DMS153 treated with DMSO at 0.1 percent for 48 hours (cell line): ENCODE results near the gene PVR.
"Not testable (repeated sequence)": the region's sequence is repeated elsewhere in the genome, so short reads cannot be mapped to it uniquely, and the experiment has no call there.

ENCODE experiments used
- DNase-seq: peaks from one replicate; lab custom pipeline; 2025; ENCODE audit not compliant: unreplicated experiment; lab: John Stamatoyannopoulos, UW

Gene PVR

DNA sequence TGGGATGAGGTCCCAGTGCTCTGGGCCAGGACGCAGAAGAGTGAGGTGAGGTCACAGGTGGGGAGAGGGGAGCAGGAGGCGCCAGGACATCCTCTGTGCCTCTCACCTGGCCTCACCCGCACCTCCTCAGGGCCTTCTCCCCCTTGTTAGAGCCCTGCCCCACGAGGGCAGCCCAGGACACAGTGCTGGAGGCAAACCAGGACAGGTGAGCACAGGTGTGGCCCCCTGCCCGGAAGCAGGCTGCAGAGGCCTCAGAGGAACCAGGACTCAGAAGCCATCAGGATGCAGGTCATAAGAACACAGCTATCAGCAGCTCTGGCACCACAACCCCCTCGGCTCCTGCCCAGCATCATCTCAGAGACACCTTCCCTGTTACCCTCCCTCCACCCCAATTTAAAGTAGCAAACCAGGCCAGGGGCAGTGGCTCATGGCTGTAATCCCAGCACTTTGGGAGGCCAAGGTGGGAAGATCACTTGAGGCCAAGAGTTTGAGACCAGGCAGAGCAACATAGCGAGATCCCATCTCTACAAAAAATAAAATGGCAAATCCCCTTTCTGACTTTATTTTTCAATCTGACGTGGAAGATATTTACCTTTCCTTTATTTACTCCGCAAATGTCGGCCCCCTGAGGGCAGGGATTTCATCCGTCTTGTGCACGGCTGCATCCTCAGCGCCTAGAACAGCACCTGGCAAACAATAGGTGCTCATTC is 54.9 kb downstream of the PVR start, which contains the start of gene CEACAM16:
TSS of gene CEACAM16 (plus strand) at position 660 of the 710 bp plus-strand sequence. CDS start 2,306 bp downstream, outside the sequence.
- no peak for DNase-seq

DNA sequence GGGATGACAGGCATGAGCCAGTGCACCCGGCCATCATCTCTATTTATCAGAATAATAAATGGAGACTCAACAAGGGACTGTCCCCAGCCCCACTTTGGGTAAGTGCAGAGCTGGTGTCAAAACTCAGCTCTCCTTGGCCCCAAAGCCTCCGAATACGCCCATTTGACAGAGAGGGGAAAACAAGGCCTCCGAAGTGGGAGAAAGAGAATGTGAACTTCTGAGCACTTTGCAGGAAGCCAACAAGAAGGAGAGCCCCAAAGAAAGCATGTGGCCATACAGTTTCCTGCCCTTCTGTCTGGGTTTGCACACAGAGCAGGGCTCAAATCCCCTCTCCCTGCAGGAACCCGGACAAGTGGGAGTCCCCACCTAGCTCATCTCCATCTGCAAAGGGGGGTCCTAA is 56.8 kb downstream of the PVR start:
- no peak for DNase-seq

DNA sequence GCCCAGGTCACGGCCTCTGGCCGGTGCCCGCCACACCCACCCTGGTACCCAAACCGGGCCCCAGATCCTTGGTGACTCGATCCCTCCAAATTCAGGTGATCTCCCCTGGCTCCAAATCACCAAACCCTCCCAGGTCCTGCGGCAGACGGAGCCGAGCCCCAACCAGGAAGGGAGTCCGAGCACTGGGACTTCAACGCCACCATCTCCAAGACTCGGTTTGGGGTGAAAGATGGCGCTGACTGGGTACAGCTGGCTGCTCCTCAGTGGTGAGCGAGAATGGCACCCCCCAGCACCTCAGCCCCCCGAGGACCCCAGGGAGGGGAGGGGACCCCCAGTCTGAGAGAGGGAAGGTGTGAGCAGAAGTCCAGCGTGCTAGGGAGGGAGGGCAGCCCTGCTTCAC is 57.5 kb downstream of the PVR start:
- no peak for DNase-seq

DNA sequence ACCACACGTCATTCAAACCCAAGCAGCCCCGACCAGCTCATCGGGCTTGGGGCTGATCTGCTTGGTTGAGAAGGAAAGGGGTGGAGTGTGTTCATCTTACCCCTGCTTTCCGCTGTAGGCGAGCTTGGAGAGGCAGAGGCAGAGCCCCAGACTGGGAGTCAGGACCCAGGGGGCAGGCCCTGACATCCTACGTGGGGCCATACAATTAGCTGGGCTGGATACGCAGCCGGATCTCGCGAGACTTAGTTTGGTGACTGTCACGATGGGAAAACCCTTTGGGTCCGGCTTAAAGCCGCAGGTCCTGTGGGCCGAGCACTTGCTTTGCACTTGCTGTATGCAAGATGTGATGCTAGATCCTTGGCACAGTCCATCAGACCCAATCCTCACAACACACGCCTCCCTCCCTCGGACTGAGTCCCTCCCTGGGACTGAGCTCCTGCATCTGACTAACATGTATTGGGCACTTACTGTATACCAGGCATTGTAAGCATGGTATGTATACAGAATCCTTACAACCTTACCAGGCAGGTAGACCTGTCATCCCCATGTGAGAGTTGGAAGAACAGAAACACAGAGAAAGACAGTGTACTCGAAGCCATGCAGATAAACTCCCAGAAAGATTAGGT is 59.0 kb downstream of the PVR start:
- DNase-seq, result no peak

DNA sequence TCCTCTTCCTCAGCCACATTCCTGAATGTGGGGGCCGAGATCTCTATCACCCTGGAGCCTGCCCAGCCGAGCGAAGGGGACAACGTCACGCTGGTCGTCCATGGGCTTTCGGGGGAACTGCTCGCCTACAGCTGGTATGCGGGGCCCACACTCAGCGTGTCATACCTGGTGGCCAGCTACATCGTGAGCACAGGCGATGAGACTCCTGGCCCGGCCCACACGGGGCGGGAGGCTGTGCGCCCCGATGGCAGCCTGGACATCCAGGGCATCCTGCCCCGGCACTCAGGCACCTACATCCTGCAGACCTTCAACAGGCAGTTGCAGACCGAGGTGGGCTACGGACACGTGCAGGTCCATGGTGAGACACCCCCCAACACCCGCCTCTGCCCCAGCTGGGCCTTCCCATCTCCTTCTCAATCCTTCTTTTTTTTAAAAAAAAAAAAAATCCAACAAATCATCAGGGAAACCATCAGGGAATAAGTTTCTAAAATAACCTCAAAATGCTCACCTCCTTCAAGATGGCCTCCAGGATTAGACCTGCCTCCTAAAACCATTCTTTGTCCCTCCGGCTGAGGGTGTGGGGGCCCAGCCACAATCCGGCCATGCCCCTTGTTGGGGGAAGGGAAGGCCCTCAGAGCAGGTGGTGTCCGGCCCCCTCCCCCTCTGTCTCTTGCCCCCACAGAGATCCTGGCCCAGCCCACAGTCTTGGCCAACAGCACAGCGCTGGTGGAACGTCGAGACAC is 59.8 kb downstream of the PVR start:
- no peak for DNase-seq

DNA sequence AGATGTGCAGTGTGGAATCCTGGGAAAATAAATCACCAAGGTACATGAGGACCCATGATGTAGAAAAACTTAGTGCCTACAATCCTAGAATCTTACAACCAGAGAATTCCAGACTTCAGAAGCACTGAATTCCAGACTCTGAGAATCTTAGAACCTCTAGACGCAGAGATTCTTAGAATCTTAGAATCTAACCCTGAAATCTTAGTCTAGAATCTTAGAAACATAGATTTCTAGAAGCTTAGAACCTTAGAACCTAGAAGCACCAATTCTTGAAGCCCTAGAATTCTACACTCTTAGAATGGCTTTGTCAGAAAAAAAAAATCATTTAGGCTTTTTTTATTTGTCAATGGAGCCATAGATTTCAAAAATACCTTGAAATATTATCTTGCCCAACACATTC is 61.3 kb downstream of the PVR start:
- DNase-seq, result no peak

DNA sequence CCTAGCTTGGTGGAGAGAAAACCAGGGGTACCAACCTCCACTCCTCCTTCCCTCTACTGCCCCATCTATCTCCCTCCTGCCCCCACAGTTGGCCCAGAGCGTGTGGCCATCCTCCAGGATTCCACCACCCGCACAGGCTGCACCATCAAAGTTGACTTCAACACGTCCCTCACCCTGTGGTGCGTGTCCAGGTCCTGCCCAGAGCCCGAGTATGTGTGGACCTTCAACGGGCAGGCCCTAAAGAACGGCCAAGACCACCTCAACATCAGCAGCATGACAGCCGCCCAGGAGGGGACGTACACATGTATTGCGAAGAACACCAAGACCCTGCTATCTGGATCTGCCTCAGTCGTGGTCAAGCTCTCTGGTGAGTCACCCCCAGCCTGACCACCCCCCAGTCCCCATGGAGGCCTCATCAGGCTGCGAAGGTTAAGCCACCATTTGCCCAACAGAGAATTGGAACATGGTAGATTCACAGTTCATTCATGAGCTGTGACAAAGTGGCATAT is 61.8 kb downstream of the PVR start:
- no peak for DNase-seq

DNA sequence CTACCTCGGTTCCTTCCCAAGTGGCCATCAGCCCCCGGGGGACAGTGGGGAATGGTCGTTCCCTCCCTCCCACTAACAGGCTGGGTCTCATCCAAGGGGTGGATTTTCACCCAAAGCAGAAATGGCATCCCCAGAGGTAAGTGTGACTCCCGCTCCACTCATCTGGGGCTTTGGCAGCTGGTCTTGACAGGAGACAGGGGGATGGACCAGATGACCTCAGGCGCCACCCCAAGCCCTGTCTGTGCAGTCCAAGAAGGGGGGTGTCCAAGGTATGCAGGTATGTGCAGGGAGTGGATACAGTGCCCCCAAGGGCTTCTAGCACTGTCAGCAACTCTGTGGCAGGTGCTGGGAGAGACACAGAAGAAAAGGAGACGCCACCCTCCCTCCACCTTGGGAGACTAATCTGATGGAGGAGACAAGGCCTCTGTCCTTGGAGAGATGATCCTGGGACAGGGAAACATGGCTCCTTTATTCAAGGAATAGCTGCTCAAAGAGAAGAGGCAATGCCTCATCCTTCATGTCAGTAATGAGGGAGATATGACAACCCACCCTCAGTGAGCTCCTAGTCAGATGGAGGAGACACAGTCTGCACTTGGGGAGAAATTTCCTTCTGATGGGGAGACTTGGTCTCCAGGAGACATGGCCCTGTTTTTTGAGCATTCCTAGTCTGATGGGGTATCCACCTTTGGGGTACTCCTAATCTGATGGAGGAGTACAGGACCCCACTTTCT is 63.0 kb downstream of the PVR start:
- DNase-seq, result no peak

DNA sequence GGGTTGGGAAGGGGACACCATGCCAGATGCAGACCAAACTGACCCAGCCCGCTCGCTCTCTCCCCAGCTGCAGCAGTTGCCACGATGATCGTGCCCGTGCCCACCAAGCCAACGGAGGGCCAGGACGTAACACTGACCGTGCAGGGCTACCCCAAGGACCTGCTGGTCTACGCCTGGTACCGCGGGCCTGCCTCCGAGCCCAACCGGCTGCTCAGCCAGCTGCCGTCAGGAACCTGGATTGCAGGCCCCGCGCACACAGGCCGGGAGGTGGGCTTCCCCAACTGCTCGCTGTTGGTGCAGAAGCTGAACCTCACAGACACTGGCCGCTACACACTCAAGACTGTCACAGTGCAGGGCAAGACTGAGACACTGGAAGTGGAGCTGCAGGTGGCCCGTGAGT is 64.1 kb downstream of the PVR start:
- no peak for DNase-seq

DNA sequence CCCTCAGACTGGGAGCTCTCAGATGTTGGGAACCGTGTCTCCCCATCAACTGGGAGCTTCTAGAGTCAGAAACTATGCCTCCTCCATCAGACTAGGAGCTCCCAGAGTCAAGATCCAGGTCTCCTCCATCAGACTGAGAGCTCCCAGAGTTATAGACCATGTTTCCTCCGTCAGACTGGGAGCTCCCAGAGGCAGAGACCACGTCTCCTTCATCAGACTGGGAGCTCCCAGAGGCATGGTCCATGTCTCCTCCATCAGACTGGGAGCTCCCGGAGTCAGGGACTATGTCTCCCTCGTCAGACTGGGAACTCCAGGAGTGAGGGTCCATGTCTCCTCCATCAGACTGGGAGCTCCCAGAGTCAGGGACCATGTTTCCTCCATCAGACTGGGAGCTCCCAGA is 65.2 kb downstream of the PVR start:
- DNase-seq, result no peak

DNA sequence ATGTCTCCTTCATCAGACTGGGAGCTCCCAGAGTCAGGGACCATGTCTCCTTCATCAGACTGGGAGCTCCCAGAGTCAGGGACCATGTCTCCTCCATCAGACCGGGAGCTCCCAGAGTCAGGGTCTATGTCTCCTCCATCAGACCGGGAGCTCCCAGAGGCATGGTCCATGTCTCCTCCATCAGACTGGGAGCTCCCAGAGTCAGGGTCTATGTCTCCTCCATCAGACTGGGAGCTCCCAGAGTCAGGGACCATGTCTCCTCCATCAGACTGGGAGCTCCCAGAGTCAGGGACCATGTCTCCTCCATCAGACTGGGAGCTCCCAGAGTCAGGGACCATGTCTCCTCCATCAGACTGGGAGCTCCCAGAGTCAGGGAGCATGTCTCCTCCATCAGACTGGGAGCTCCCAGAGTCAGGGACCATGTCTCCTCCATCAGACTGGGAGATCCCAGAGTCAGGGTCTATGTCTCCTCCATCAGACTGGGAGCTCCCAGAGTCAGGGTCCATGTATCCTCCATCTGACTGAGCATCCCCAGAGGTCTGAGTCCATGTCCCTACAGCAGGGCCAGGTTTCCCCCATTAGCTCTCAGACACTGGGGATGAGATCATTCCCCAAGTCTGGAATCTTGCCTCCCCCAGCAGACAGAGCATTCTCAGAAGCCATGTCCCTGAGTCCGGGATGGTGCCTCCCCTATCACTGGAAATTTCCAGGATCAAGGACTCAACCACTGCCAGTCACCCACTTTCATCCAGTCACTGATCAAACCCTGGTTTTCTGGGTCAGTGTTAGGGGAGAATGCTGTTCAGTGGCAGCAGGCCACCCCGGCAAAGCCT is 65.9 kb downstream of the PVR start:
- not testable (repeated sequence) for DNase-seq

DNA sequence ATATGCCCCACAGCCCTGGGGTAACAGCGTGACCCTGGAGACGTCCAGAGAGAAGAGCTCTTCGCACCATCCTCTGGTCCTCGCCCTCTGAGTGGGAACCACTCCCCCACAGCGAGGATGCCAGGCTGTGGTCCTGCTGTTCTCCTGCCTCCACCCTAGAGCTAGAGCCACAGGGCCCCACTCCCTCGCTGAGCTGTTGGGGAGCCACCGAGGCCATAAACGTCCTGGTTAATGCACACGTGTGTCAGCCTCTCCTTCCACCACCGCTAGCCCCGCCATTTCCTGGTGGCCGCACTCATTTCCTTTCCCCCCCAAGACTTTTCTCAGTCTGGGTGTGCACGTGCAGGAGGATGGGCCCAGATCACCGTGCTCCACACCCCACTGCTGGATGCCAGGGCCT is 66.8 kb downstream of the PVR start:
- DNase-seq, result no peak

DNA sequence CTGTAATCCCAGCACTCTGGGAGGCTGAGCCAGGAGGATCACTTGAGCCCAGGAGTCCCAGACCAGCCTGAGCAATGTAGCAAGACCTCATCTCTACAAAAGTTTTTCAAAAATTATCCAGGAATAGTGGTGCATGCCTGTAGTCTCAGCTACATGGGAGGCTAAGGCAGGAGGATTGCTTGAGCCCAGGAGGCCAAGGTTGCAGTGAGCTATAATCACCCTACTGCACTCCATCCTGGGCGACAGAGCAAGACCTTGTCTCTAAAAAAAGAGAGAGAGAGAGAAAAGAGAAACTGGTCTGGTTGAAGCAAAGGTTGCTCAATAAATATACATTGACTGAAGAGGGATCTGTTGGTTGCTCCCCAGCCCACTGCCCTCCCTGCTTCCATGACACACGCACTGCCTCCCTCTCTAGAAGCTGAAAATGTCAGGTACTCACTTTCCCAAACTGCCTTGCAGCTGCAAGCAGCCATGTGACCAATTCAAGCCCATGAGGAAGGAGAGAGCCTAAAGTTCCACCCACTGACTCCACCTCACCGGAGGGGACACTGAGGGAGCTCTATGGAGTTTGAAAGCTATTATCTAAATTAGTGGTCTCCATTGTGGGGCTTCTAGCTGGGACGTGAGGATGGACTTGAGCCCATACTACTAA is 69.3 kb downstream of the PVR start:
- no peak for DNase-seq
